Activated B cell treated with CpG ODN at 0.5 μM for 24 hours (primary cell): ENCODE measurements around the gene BMP6. TPM values are rescaled to one million over a fixed set of nuclear protein-coding genes. Genes with fewer than 3 reads are reported as not detected.

Experiments used
- ATAC-seq: fragments of 200-7000 bp; cut with Tn5 transposase; one replicate; pipeline ENCODE4 v1.10.0; 2021; ENCODE audit warnings: low read depth, mild to moderate bottlenecking, moderate library complexity
- CTCF ChIA-PET: fragments of 350-600 bp; sonication (Branson Sonifier 250); formaldehyde crosslinking; loops from one replicate; lab custom pipeline; 2021; ENCODE audit warnings: antibody characterized with exemption; lab: Charles Lee
- POLR2A ChIA-PET: fragments of 350-600 bp; sonication (Branson Sonifier 250); formaldehyde crosslinking; loops from one replicate; lab custom pipeline; 2021; ENCODE audit warnings: antibody characterized with exemption; lab: Charles Lee
- DNase-seq: peaks from one replicate; pipeline ENCODE4 v3.0.0; 2022
- H3K27ac Mint-ChIP-seq: one replicate; pipeline ENCODE4 v1.8.0; 2020; ENCODE audit warnings: mixed read lengths
- H3K27me3 Mint-ChIP-seq: one replicate; pipeline ENCODE4 v1.8.0; 2021; ENCODE audit warnings: mixed read lengths
- H3K36me3 Mint-ChIP-seq: one replicate; pipeline ENCODE4 v1.8.0; 2021; ENCODE audit warnings: low read depth, mixed read lengths
- H3K4me1 Mint-ChIP-seq: one replicate; pipeline ENCODE4 v1.8.0; 2021; ENCODE audit warnings: mixed read lengths
- H3K4me3 Mint-ChIP-seq: one replicate; pipeline ENCODE4 v1.8.0; 2020; ENCODE audit warnings: mild to moderate bottlenecking, mixed read lengths
- H3K9me3 Mint-ChIP-seq: one replicate; pipeline ENCODE4 v1.8.0; 2020; ENCODE audit warnings: mixed read lengths
- CTCF ChIP-seq: fragments of 200-600 bp; IDR thresholded peaks from one replicate; pipeline ENCODE4 v1.8.0; 2022; ENCODE audit warnings: antibody characterized with exemption, mild to moderate bottlenecking
- intact Hi-C: fragments of 100-400 bp; cut with micrococcal nuclease; formaldehyde crosslinking; loops from one replicate; pipeline ENCODE4 v1.15.1; 2024
- total RNA-seq: library from RNA; stranded (reverse); gene quantifications from 2 replicates; pipeline ENCODE4 v1.2.3, GENCODE V29; 2022

The BMP6 gene
- total RNA-seq, 1 donor from 2014 or later: 0.75 TPM

GRCh38 chr6:7734707-7735383 lies 8.9 kb downstream of the BMP6 start:
- Mint-ChIP-seq H3K27ac (no peak overlapping the region), H3K9me3 (no peaks in the 10 kb centered on the region), H3K27me3 (peaks cover 68% of the 10 kb centered on the region), H3K4me3 (no peak overlapping the region), H3K4me1 (no peaks in the 10 kb centered on the region), H3K36me3 (no peaks in the 10 kb centered on the region)
- POLR2A ChIA-PET: no interaction called here
- TF ChIP-seq CTCF: no peak
- ATAC-seq (no peak), DNase-seq (no peak)
- CTCF ChIA-PET: no interaction called here
- intact Hi-C loops: no loop called here

GRCh38 chr6:7737106-7737505 lies 11.2 kb downstream of the BMP6 start:
- Mint-ChIP-seq H3K4me3 (no peak overlapping the region), H3K9me3 (no peaks in the 10 kb centered on the region), H3K4me1 (no peaks in the 10 kb centered on the region), H3K36me3 (no peaks in the 10 kb centered on the region), H3K27me3 (peaks cover 64% of the 10 kb centered on the region), H3K27ac (no peak overlapping the region)
- intact Hi-C loops: no loop called here
- ATAC-seq (no peak), DNase-seq (no peak)
- ChIA-PET CTCF (no interaction called here), POLR2A (no interaction called here)
- TF ChIP-seq CTCF: no peak

GRCh38 chr6:7737867-7738266 lies 12.0 kb downstream of the BMP6 start:
- Mint-ChIP-seq H3K36me3 (no peaks in the 10 kb centered on the region), H3K4me3 (no peak overlapping the region), H3K9me3 (no peaks in the 10 kb centered on the region), H3K27ac (no peak overlapping the region), H3K27me3 (peaks cover 70% of the 10 kb centered on the region), H3K4me1 (no peaks in the 10 kb centered on the region)
- no peak for TF ChIP-seq CTCF
- POLR2A ChIA-PET: no interaction called here
- DNase-seq: no peak
- no peak for ATAC-seq
- intact Hi-C loops: no loop called here
- CTCF ChIA-PET: no interaction called here

GRCh38 chr6:7742223-7742785 lies 16.4 kb downstream of the BMP6 start:
- no peak for ATAC-seq
- no peaks in the 10 kb centered on the region for H3K36me3 Mint-ChIP-seq
- CTCF ChIA-PET: no interaction called here
- no peak overlapping the region for H3K27ac Mint-ChIP-seq
- peaks cover 46% of the 10 kb centered on the region for H3K27me3 Mint-ChIP-seq
- no peak for DNase-seq
- POLR2A ChIA-PET: no interaction called here
- H3K4me3 Mint-ChIP-seq: no peak overlapping the region
- H3K4me1 Mint-ChIP-seq: no peaks in the 10 kb centered on the region
- no peak for TF ChIP-seq CTCF
- H3K9me3 Mint-ChIP-seq: no peaks in the 10 kb centered on the region
- intact Hi-C loops: no loop called here

- intact Hi-C loops: no loop called here
- no peaks in the 10 kb centered on the region for H3K4me1 Mint-ChIP-seq
- ATAC-seq (no peak), DNase-seq (no peak)
- peaks cover 28% of the 10 kb centered on the region for H3K27me3 Mint-ChIP-seq
- H3K27ac Mint-ChIP-seq: no peak overlapping the region
- no peaks in the 10 kb centered on the region for H3K9me3 Mint-ChIP-seq
- ChIA-PET CTCF (no interaction called here), POLR2A (no interaction called here)
- H3K36me3 Mint-ChIP-seq: no peaks in the 10 kb centered on the region
- TF ChIP-seq CTCF: no peak
- no peak overlapping the region for H3K4me3 Mint-ChIP-seq
These were observed 20.0 kb downstream of the BMP6 start for GRCh38 chr6:7745942-7746341.
